Measurements from ENCODE around the gene NOXA1.
A peak's percentile ranks its signal among the peaks of the same experiment; 100 is the strongest.

DNA sequence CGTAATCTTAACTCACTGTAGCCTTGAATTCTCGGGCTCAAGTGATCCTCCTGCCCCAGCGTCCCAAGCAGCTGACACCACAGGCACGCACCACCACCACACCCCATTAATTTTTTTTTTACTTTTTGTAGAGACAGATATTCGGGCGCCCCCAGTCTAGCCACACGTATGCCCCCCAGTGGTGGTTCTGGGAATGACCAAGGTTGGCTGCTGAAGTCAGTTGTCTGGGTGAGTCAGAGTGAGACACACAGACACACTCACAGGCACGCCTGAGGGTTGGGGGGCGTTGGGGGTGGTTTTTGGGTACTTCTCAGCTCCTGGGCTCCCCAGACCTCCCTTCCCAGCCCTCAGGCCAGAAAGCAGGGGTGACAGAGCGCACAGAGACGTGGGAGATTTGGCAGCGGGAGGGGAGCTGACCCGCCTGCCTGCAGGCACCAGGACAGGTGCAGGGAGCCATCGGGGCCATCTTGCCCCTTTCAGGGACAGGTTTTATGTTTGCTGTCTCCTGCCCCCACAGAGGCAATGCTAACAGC is 22.1 kb downstream of the NOXA1 start:
- no peak for TF ChIP-seq EP300 (IDR thresholded peaks at IDR 0.05)
- TF ChIP-seq, protein P1, sequence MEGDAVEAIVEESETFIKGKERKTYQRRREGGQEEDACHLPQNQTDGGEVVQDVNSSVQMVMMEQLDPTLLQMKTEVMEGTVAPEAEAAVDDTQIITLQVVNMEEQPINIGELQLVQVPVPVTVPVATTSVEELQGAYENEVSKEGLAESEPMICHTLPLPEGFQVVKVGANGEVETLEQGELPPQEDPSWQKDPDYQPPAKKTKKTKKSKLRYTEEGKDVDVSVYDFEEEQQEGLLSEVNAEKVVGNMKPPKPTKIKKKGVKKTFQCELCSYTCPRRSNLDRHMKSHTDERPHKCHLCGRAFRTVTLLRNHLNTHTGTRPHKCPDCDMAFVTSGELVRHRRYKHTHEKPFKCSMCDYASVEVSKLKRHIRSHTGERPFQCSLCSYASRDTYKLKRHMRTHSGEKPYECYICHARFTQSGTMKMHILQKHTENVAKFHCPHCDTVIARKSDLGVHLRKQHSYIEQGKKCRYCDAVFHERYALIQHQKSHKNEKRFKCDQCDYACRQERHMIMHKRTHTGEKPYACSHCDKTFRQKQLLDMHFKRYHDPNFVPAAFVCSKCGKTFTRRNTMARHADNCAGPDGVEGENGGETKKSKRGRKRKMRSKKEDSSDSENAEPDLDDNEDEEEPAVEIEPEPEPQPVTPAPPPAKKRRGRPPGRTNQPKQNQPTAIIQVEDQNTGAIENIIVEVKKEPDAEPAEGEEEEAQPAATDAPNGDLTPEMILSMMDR (IDR thresholded peaks at IDR 0.05) = peak; percentile 69 to 85 (median 80)

All from sigmoid colon (tissue), 4 donors.